Adrenal gland (tissue), 5 donors: ENCODE measurements around the gene GAS2.

ENCODE experiments used
- CTCF ChIP-seq, 6 experiments: fragments of 450-650 bp in 4 of 6; fragments of 200-600 bp in 2 of 6; sonication (generic) in 1 of 6; IDR thresholded peaks; 1 replicate in 5 of 6; 2 replicates in 1 of 6; pipeline versions ENCODE4 v1.5.1 to v1.8.0; 2016 to 2021; ENCODE audit warnings: antibody characterized with exemption in 6 of 6, mild to moderate bottlenecking in 2 of 6, moderate library complexity in 1 of 6
- POLR2A ChIP-seq, 2 donors: fragments of 450-650 bp; IDR thresholded peaks; one replicate each; pipeline ENCODE4 v1.6.1; 2017; ENCODE audit warnings: antibody characterized with exemption in 2 of 2, mild to moderate bottlenecking in 2 of 2, moderate library complexity in 1 of 2
- donor health status: DM: no; HTN: no; CAD: no.

GRCh38 chr11:22617868-22618267, 48.5 kb upstream of the GAS2 start:
- TF ChIP-seq CTCF (IDR thresholded peaks at IDR 0.05) (no peak), POLR2A (IDR thresholded peaks at IDR 0.05) (no peak)
